Right lobe of liver (tissue), 4 donors: ENCODE data around the gene PLCXD1.

ENCODE experiments used
- CTCF ChIP-seq, 4 donors: fragments of 200-600 bp in 3 of 4; fragments of 450-650 bp in 1 of 4; IDR thresholded peaks; one replicate each; pipeline versions ENCODE4 v1.5.1 to v1.8.0; 2016 to 2022; ENCODE audit warnings: antibody characterized with exemption in 4 of 4, mild to moderate bottlenecking in 2 of 4
- POLR2A ChIP-seq: fragments of 450-650 bp; IDR thresholded peaks from one replicate; pipeline ENCODE4 v1.6.1; 2017; ENCODE audit warnings: antibody characterized with exemption, mild to moderate bottlenecking
- donor health status: DM: no; HTN: no; CAD: no.
- donor health status: DM: no; HTN: no; CAD: no.
- donor health status: DM: no; HTN: yes; CAD: no.

GRCh38 chrX:259692-260355 is 21.4 kb upstream of the PLCXD1 start:
- TF ChIP-seq CTCF (IDR thresholded peaks at IDR 0.05), result no peak
- TF ChIP-seq POLR2A, result no peak
